SK-N-SH (cell line): ENCODE data around the gene TECRL. TPM values are rescaled to one million over a fixed set of nuclear protein-coding genes. Genes with fewer than 3 reads are reported as not detected.

Experiments
- CTCF ChIA-PET: fragments of 300-600, 350-600 bp; formaldehyde crosslinking; extraction: SDS; loops from one replicate; lab custom pipeline; 2021; lab: Yijun Ruan, JAX
- POLR2A ChIA-PET: fragments of 350-600 bp; sonication (Branson Sonifier 250); formaldehyde crosslinking; extraction: SDS; loops from one replicate; lab custom pipeline; 2020; ENCODE audit warnings: antibody characterized with exemption, inconsistent platforms; lab: Yijun Ruan, JAX
- DNase-seq: peaks from one replicate; pipeline ENCODE4 v3.0.0; 2012
- H2AFZ ChIP-seq: fragments of 200-600 bp; sonication (generic); 2 replicates; pipeline ENCODE4 v1.8.1; 2016; ENCODE audit warnings: antibody characterized with exemption, mild to moderate bottlenecking, low read depth
- H3F3A ChIP-seq: fragments of 200-600 bp; sonication (generic); replicated peaks from 2 replicates; pipeline ENCODE3; 2016; ENCODE audit warnings: antibody characterized with exemption, mild to moderate bottlenecking; ENCODE audit not compliant: insufficient read depth
- H3K27ac ChIP-seq, 2 experiments: fragments of 200-500 bp in 1 of 2; fragments of 200-600 bp in 1 of 2; sonication (Bioruptor generic) in 1 of 2; sonication (generic), shearing (Covaris generic) in 1 of 2; 2 replicates each; pipeline versions ENCODE4 v1.5.1 to v1.6.1; 2014 to 2016; ENCODE audit warnings: low read depth in 2 of 2, inconsistent platforms in 1 of 2, low read length in 1 of 2, mild to moderate bottlenecking in 1 of 2, mixed read lengths in 1 of 2
- H3K27me3 ChIP-seq: fragments of 200-600 bp; sonication (generic), shearing (Covaris generic); 2 replicates; pipeline ENCODE4 v1.6.1; 2016; ENCODE audit warnings: mixed run types; ENCODE audit not compliant: insufficient read depth
- H3K36me3 ChIP-seq, 2 experiments: fragments of 200-500 bp in 1 of 2; fragments of 200-600 bp in 1 of 2; sonication (Bioruptor generic) in 1 of 2; sonication (generic) in 1 of 2; replicated peaks in 1 of 2; 2 replicates each; pipeline versions ENCODE3 to v1.5.1; 2014 to 2016; ENCODE audit warnings: low read length in 1 of 2, mild to moderate bottlenecking in 1 of 2; ENCODE audit not compliant: insufficient read depth in 2 of 2, control insufficient read depth in 1 of 2
- H3K4me1 ChIP-seq, 2 experiments: fragments of 200-500 bp in 1 of 2; fragments of 200-600 bp in 1 of 2; sonication (Bioruptor generic) in 1 of 2; sonication (generic), shearing (Covaris generic) in 1 of 2; 2 replicates each; pipeline versions ENCODE4 v1.5.1 to v1.6.1; 2014 to 2016; ENCODE audit warnings: low read depth in 1 of 2, low read length in 1 of 2, mixed run types in 1 of 2; ENCODE audit not compliant: insufficient read depth in 2 of 2, control insufficient read depth in 1 of 2
- H3K4me2 ChIP-seq: fragments of 200-600 bp; sonication (generic), shearing (Covaris generic); 2 replicates; pipeline ENCODE4 v1.6.1; 2017; ENCODE audit warnings: mixed run types
- H3K4me3 ChIP-seq, 2 experiments: fragments of 200-500 bp in 1 of 2; fragments of 200-600 bp in 1 of 2; sonication (Bioruptor generic) in 1 of 2; sonication (generic), shearing (Covaris generic) in 1 of 2; 2 replicates each; pipeline versions ENCODE4 v1.5.1 to v1.8.1; 2014 to 2016; ENCODE audit warnings: low read depth in 2 of 2, inconsistent platforms in 1 of 2, low read length in 1 of 2, mild to moderate bottlenecking in 1 of 2, mixed read lengths in 1 of 2, moderate library complexity in 1 of 2
- H3K79me2 ChIP-seq: fragments of 200-600 bp; sonication (generic); 2 replicates; pipeline ENCODE4 v1.8.1; 2017; ENCODE audit warnings: mild to moderate bottlenecking; ENCODE audit not compliant: insufficient read depth
- H3K9ac ChIP-seq: fragments of 200-600 bp; sonication (generic); 2 replicates; pipeline ENCODE4 v1.6.1; 2017; ENCODE audit warnings: mixed run types
- H3K9me2 ChIP-seq: fragments of 200-600 bp; sonication (generic); 2 replicates; pipeline ENCODE4 v1.6.1; 2017; ENCODE audit warnings: mixed run types
- H3K9me3 ChIP-seq: fragments of 200-600 bp; sonication (generic); 2 replicates; pipeline ENCODE4 v1.6.1; 2017; ENCODE audit warnings: mixed run types, mild to moderate bottlenecking, moderate library complexity
- H4K20me1 ChIP-seq: fragments of 200-600 bp; sonication (generic); 2 replicates; pipeline ENCODE4 v1.6.1; 2017; ENCODE audit warnings: mild to moderate bottlenecking, mixed run types; ENCODE audit not compliant: insufficient read depth
- ELF1 ChIP-seq: IDR thresholded peaks from 2 replicates; pipeline ENCODE4 v1.4.0; 2012
- EP300 ChIP-seq, 2 experiments: IDR thresholded peaks; 2 replicates each; pipeline versions ENCODE4 v1.4.0 to v1.6.1; 2012; ENCODE audit warnings: borderline replicate concordance in 1 of 2, low read depth in 1 of 2, low read length in 1 of 2
- EZH2phosphoT487 ChIP-seq: fragments of 200-600 bp; sonication (generic); IDR thresholded peaks from 2 replicates; pipeline ENCODE4 v1.6.1; 2017; ENCODE audit warnings: low read depth, mixed run types, mild to moderate bottlenecking, antibody characterized with exemption, moderate library complexity, borderline replicate concordance
- GABPA ChIP-seq: IDR thresholded peaks from 2 replicates; pipeline ENCODE4 v1.4.0; 2012; ENCODE audit warnings: low read depth, mild to moderate bottlenecking
- JUND ChIP-seq: IDR thresholded peaks from 2 replicates; pipeline ENCODE4 v1.4.0; 2012
- MXI1 ChIP-seq: IDR thresholded peaks from 2 replicates; pipeline ENCODE4 v1.6.1; 2012; ENCODE audit warnings: mild to moderate bottlenecking, low read depth, low read length, improper control_type of control experiment
- NFIC ChIP-seq: IDR thresholded peaks from 2 replicates; pipeline ENCODE4 v1.4.0; 2012; ENCODE audit warnings: borderline replicate concordance
- NRF1 ChIP-seq: IDR thresholded peaks from 2 replicates; pipeline ENCODE4 v1.6.1; 2012; ENCODE audit warnings: low read depth, mild to moderate bottlenecking, low read length
- POLR2AphosphoS5 ChIP-seq: IDR thresholded peaks from 2 replicates; pipeline ENCODE4 v1.6.1; 2012; ENCODE audit warnings: low read depth, low read length
- RAD21 ChIP-seq: IDR thresholded peaks from 2 replicates; pipeline ENCODE4 v1.6.1; 2012; ENCODE audit warnings: mild to moderate bottlenecking, low read length
- RFX5 ChIP-seq: IDR thresholded peaks from 2 replicates; pipeline ENCODE4 v1.6.1; 2012; ENCODE audit warnings: mild to moderate bottlenecking, improper control_type of control experiment, low read length
- SMC3 ChIP-seq: IDR thresholded peaks from 2 replicates; pipeline ENCODE4 v1.6.1; 2012; ENCODE audit warnings: low read depth, low read length, improper control_type of control experiment
- TAF1 ChIP-seq: IDR thresholded peaks from 2 replicates; pipeline ENCODE4 v1.6.1; 2012; ENCODE audit warnings: low read depth, mild to moderate bottlenecking, low read length, moderate library complexity, borderline replicate concordance
- USF2 ChIP-seq: fragments of 150-350 bp; IDR thresholded peaks from 2 replicates; pipeline ENCODE4 v1.6.1; 2017; ENCODE audit warnings: antibody characterized with exemption, low read length, low read depth, borderline replicate concordance
- YY1 ChIP-seq: IDR thresholded peaks from 2 replicates; pipeline ENCODE4 v1.4.0; 2012; ENCODE audit warnings: low read depth, mild to moderate bottlenecking
- ZBTB33 ChIP-seq: IDR thresholded peaks from 2 replicates; pipeline ENCODE4 v1.4.0; 2012; ENCODE audit warnings: low read depth, borderline replicate concordance
- WGBS: methylation state at CpG from one replicate; pipeline ENCODE4 v1.1.6; 2017; ENCODE audit warnings: low lambda C conversion rate; 5-methylcytosine and 5-hydroxymethylcytosine counted together
- polyA plus RNA-seq, 3 experiments: library from polyadenylated mRNA; depleted of rRNA; stranded (reverse); fragments of >200 nt; gene quantifications; 2 replicates each; pipeline ENCODE4 v1.2.3, GENCODE V29; 2012
- TF ChIP-seq, protein P1 (sequence below): fragments of 200-600 bp; sonication (generic); IDR thresholded peaks from 2 replicates; pipeline ENCODE4 v1.6.1; 2017; ENCODE audit warnings: antibody characterized with exemption, mild to moderate bottlenecking, moderate library complexity
- TF ChIP-seq, protein P2 (sequence below): IDR thresholded peaks from 2 replicates; pipeline ENCODE4 v1.4.0; 2012; ENCODE audit warnings: low read depth
- TF ChIP-seq, protein P3 (sequence below): IDR thresholded peaks from 2 replicates; pipeline ENCODE4; 2012

Gene TECRL
- polyA plus RNA-seq, 1 of the 3 experiments (the other 2 are of a cell fraction): not detected

GRCh38 chr4:64430933-64431332, 21.7 kb upstream of the TECRL start:
- Histone ChIP-seq H3K36me3 (no peaks in the 10 kb centered on the region), H2AFZ (no peak overlapping the region), H3K4me2 (no peak overlapping the region), H3K9me3 (no peaks in the 10 kb centered on the region), H4K20me1 (no peaks in the 10 kb centered on the region), H3K4me3 (no peak overlapping the region), H3K9ac (no peak overlapping the region), H3K79me2 (no peaks in the 10 kb centered on the region), H3K27ac (no peak overlapping the region), H3K4me1 (no peaks in the 10 kb centered on the region), H3F3A (no peaks in the 10 kb centered on the region), H3K27me3 (no peaks in the 10 kb centered on the region), H3K9me2 (no peaks in the 10 kb centered on the region)
- ChIA-PET POLR2A (no interaction called here), CTCF (no interaction called here)
- DNase-seq: no peak
- TF ChIP-seq RFX5 (no peak), RAD21 (no peak), YY1 (no peak), NFIC (no peak), USF2 (no peak), EZH2phosphoT487 (no peak), SMC3 (no peak), EP300 (IDR thresholded peaks at IDR 0.05; ENCODE audit: borderline replicate concordance in 1 of 2, low read depth in 1 of 2, low read length in 1 of 2) (no peak), GABPA (no peak), JUND (no peak), ZBTB33 (no peak), MXI1 (no peak), TAF1 (no peak), POLR2AphosphoS5 (no peak), ELF1 (no peak), NRF1 (no peak)
- TF ChIP-seq, protein P1, sequence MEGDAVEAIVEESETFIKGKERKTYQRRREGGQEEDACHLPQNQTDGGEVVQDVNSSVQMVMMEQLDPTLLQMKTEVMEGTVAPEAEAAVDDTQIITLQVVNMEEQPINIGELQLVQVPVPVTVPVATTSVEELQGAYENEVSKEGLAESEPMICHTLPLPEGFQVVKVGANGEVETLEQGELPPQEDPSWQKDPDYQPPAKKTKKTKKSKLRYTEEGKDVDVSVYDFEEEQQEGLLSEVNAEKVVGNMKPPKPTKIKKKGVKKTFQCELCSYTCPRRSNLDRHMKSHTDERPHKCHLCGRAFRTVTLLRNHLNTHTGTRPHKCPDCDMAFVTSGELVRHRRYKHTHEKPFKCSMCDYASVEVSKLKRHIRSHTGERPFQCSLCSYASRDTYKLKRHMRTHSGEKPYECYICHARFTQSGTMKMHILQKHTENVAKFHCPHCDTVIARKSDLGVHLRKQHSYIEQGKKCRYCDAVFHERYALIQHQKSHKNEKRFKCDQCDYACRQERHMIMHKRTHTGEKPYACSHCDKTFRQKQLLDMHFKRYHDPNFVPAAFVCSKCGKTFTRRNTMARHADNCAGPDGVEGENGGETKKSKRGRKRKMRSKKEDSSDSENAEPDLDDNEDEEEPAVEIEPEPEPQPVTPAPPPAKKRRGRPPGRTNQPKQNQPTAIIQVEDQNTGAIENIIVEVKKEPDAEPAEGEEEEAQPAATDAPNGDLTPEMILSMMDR: no peak
- TF ChIP-seq, protein P2, sequence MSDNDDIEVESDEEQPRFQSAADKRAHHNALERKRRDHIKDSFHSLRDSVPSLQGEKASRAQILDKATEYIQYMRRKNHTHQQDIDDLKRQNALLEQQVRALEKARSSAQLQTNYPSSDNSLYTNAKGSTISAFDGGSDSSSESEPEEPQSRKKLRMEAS: no peak
- TF ChIP-seq, protein P3, sequence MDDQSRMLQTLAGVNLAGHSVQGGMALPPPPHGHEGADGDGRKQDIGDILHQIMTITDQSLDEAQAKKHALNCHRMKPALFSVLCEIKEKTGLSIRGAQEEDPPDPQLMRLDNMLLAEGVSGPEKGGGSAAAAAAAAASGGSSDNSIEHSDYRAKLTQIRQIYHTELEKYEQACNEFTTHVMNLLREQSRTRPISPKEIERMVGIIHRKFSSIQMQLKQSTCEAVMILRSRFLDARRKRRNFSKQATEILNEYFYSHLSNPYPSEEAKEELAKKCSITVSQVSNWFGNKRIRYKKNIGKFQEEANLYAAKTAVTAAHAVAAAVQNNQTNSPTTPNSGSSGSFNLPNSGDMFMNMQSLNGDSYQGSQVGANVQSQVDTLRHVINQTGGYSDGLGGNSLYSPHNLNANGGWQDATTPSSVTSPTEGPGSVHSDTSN: no peak
- 4% methylated on average over 3 of the region's 6 CpGs for WGBS
